Panc1 (cell line): ENCODE measurements around the gene RANBP1. TPM values are rescaled to one million over a fixed set of nuclear protein-coding genes. Genes with fewer than 3 reads are reported as not detected.
"Not testable (repeated sequence)": the region's sequence is repeated elsewhere in the genome, so short reads cannot be mapped to it uniquely, and the experiment has no call there.

Source experiments
- ATAC-seq: fragments of 200-7000 bp; cut with Tn5 transposase; 2 replicates; pipeline ENCODE4 v1.9.1; 2020; ENCODE audit warnings: mild to moderate bottlenecking, moderate library complexity
- Bru-seq: library from RNA; stranded (reverse); fragments of 400-500 nt; gene quantifications from one replicate; lab custom pipeline; 2021; lab: Mats Ljungman, UMichigan
- BruChase-seq, 2 experiments: library from RNA; stranded (reverse); fragments of 400-500 nt; gene quantifications; one replicate each; lab custom pipeline; 2021; lab: Mats Ljungman, UMichigan
- BruUV-seq: library from RNA; stranded (reverse); fragments of 400-500 nt; replicated peaks from 2 replicates; lab custom pipeline; 2021; lab: Mats Ljungman, UMichigan
- CTCF ChIA-PET: fragments of 300-600 bp; sonication (Branson Sonifier 250); formaldehyde crosslinking; loops from one replicate; lab custom pipeline; 2022; ENCODE audit warnings: antibody characterized with exemption; lab: Charles Lee
- POLR2A ChIA-PET: fragments of 300-600 bp; sonication (Branson Sonifier 250); formaldehyde crosslinking; loops from one replicate; lab custom pipeline; 2022; ENCODE audit warnings: antibody characterized with exemption; lab: Charles Lee
- DNase-seq: peaks from one replicate; pipeline ENCODE4 v3.0.0-alpha.2; 2010; ENCODE audit warnings: low read depth, low spot score
- H3K27ac ChIP-seq: 2 replicates; pipeline ENCODE4 v1.5.1; 2011; ENCODE audit warnings: mild to moderate bottlenecking, low read length, inconsistent platforms
- H3K27me3 ChIP-seq: fragments of 200-500 bp; sonication (Bioruptor generic); 2 replicates; pipeline ENCODE4 v1.6.0; 2014; ENCODE audit warnings: low read length, inconsistent platforms; ENCODE audit not compliant: control insufficient read depth, insufficient read depth
- H3K36me3 ChIP-seq: fragments of 200-500 bp; sonication (Bioruptor generic); 2 replicates; pipeline ENCODE4 v1.5.1; 2014; ENCODE audit warnings: inconsistent platforms, mild to moderate bottlenecking, low read length, moderate library complexity; ENCODE audit not compliant: control insufficient read depth, insufficient read depth
- H3K4me1 ChIP-seq: 2 replicates; pipeline ENCODE4 v1.5.1; 2011; ENCODE audit warnings: inconsistent platforms, mild to moderate bottlenecking, low read length, moderate library complexity; ENCODE audit not compliant: control insufficient read depth, insufficient read depth
- H3K4me3 ChIP-seq, 2 experiments: 2 replicates each; pipeline ENCODE4 v1.5.1; 2011 to 2012; ENCODE audit warnings: low read depth in 2 of 2, low read length in 2 of 2, mild to moderate bottlenecking in 2 of 2, inconsistent platforms in 1 of 2, moderate library complexity in 1 of 2
- H3K9me3 ChIP-seq: fragments of 200-500 bp; sonication (Bioruptor generic); 2 replicates; pipeline ENCODE4 v1.5.1; 2014; ENCODE audit warnings: low read depth, mild to moderate bottlenecking, inconsistent platforms, low read length, moderate library complexity; ENCODE audit not compliant: control insufficient read depth, insufficient read depth
- POLR2AphosphoS5 ChIP-seq: IDR thresholded peaks from 2 replicates; pipeline ENCODE4 v1.6.1; 2012; ENCODE audit warnings: mild to moderate bottlenecking, low read depth, low read length, moderate library complexity
- SIN3A ChIP-seq: IDR thresholded peaks from 2 replicates; pipeline ENCODE4 v1.6.1; 2012; ENCODE audit warnings: low read depth, mild to moderate bottlenecking, low read length, moderate library complexity, borderline replicate concordance; ENCODE audit not compliant: insufficient read depth
- TCF7L2 ChIP-seq: IDR thresholded peaks from 2 replicates; pipeline ENCODE4 v1.6.1; 2011; ENCODE audit warnings: mild to moderate bottlenecking, low read depth, low read length, inconsistent platforms
- in situ Hi-C: cut with HindIII; loops from 2 replicates; pipeline ENCODE4 v1.10.0; 2016; ENCODE audit warnings: low sequenced_read_pairs, low pct_unique_long_range_greater_than_20kb
- intact Hi-C: fragments of 100-400 bp; cut with micrococcal nuclease; formaldehyde crosslinking; loops from one replicate; pipeline ENCODE4 v1.10.0; 2022; ENCODE audit not compliant: unreplicated experiment
- long read RNA-seq: library from polyadenylated mRNA; unstranded; transcript quantifications from one replicate; pipeline ENCODE4 v2.0.0, GENCODE V29; 2021; ENCODE audit not compliant: unreplicated experiment
- polyA plus RNA-seq: library from polyadenylated mRNA; unstranded; fragments of >200 nt; gene quantifications from one replicate; pipeline ENCODE4 v1.2.1, GENCODE V29; 2012; ENCODE audit warnings: missing spikeins; ENCODE audit not compliant: insufficient read length
- total RNA-seq: library from RNA; stranded (reverse); gene quantifications from one replicate; pipeline ENCODE4 v1.2.1, GENCODE V29; 2021; ENCODE audit not compliant: unreplicated experiment
- TF ChIP-seq, protein P1 (sequence below): fragments of 450-650 bp; IDR thresholded peaks from 2 replicates; pipeline ENCODE4 v1.5.1; 2017; ENCODE audit warnings: mild to moderate bottlenecking
- TF ChIP-seq, protein P2 (sequence below), 2 experiments: IDR thresholded peaks; 2 replicates each; pipeline ENCODE4 v1.6.1; 2011 to 2012; ENCODE audit warnings: low read depth in 2 of 2, control low read depth in 1 of 2, low read length in 1 of 2, mild to moderate bottlenecking in 1 of 2, moderate library complexity in 1 of 2; ENCODE audit not compliant: insufficient read depth in 1 of 2

The RANBP1 gene
- total RNA-seq (232 TPM), Bru-seq, nascent RNA (percentile 81 among the genes with signal in this experiment), BruChase-seq, experiment 1, labeled RNA remaining after a 2-hour chase (percentile 92 among the genes with signal in this experiment), BruChase-seq, experiment 2, labeled RNA remaining after a 6-hour chase (percentile 93 among the genes with signal in this experiment)
- polyA plus RNA-seq: 266 TPM
- long read RNA-seq, transcript RANBP1-202 (6 exons, 1,132 nt): minor isoform, 124 of 348 reads
- long read RNA-seq, transcript RANBP1-201 (6 exons, 837 nt): major isoform, 186 of 348 reads
- long read RNA-seq, partial matches to known transcripts: 22 of 348 reads
- long read RNA-seq, other reads (novel, unspliced or antisense): 13 of 348 reads

DNA sequence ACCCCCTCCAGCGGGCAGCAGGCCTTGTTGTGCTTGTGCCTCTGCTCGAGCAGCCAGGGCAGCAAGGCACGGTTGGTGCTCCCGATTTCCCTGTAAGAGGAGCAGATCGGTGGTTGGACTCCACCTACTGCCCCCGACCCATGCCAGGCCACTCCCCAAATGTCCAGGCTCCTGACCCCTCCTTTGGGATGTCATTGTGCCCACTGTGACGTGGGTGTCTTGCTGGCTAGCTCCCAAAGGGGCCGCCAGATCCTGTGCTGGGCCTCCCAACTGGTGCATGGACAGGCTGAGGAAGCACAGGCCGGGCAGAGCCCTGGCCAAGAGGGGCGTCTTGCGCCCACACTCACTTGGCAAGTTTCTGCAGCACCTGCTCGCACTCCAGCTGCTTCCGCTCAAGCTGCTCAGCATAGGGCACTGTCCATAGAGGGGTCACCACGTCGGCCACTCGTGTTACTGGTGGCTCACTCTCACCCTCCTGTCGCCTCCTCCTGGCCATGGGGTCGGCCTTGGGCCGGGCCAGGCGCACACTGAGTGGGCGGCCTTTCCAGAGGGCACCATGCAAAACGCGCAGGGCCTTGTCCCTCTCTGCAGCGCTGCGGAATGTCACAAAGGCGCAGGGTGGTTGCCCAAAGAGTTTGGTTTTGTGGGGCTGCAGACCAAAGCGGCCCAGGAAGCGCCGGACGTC, at the start of gene RANBP1:
RANBP1 (plus strand) TSS at position 414 of the 685 bp plus-strand sequence; CDS start at position 495, 81 bp downstream.
- in situ Hi-C loops: no loop called here
- POLR2A ChIA-PET: no interaction called here
- no TSS peak for BruUV-seq

DNA sequence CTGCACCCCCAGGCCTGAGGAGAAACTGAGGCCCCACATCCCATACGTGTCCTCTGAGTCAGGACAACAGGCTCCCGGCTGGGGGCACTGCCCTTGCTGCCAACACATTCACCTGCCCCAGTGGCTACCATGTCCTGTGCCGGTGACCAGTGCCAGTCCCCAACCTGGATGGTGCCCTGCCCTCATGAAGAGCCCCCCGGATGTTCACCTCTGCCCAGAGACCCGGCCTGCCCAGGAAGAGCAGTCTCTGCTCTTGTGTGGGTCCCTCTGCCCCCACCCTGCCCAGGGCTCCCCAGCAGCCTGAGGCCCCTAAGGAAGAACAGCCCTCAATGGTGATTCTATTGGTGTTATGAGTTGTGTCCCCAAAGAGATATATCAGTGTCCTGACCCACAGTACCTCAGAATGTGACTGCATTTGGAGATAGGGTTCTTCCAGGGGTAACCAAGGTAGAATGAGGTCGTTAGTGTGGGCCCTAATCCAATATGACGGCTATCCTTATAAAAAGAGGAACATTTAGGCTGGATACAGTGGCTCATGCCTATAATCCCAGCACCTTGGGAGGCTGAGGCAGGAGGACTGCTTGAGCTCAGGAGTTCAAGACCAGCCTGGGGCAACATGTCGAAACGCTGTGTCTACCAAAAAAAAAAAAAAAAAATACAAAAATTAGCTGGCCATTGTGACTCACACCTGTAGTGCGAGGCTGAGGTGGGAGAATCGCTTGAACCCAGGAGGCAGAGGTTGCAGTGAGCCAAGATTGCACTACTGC, 49.1 kb upstream of the RANBP1 start:
- H3K9me3 ChIP-seq: no peaks in the 10 kb centered on the region
- no TSS peak for BruUV-seq
- H3K4me1 ChIP-seq: no peaks in the 10 kb centered on the region
- intact Hi-C loops: no loop called here
- ATAC-seq (no peak), DNase-seq (no peak)
- in situ Hi-C loops: no loop called here
- no peak overlapping the region for H3K4me3 ChIP-seq
- H3K36me3 ChIP-seq: no peaks in the 10 kb centered on the region
- TF ChIP-seq SIN3A: no peak
- TF ChIP-seq, protein P1, sequence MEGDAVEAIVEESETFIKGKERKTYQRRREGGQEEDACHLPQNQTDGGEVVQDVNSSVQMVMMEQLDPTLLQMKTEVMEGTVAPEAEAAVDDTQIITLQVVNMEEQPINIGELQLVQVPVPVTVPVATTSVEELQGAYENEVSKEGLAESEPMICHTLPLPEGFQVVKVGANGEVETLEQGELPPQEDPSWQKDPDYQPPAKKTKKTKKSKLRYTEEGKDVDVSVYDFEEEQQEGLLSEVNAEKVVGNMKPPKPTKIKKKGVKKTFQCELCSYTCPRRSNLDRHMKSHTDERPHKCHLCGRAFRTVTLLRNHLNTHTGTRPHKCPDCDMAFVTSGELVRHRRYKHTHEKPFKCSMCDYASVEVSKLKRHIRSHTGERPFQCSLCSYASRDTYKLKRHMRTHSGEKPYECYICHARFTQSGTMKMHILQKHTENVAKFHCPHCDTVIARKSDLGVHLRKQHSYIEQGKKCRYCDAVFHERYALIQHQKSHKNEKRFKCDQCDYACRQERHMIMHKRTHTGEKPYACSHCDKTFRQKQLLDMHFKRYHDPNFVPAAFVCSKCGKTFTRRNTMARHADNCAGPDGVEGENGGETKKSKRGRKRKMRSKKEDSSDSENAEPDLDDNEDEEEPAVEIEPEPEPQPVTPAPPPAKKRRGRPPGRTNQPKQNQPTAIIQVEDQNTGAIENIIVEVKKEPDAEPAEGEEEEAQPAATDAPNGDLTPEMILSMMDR: no peak
- TF ChIP-seq, protein P2, sequence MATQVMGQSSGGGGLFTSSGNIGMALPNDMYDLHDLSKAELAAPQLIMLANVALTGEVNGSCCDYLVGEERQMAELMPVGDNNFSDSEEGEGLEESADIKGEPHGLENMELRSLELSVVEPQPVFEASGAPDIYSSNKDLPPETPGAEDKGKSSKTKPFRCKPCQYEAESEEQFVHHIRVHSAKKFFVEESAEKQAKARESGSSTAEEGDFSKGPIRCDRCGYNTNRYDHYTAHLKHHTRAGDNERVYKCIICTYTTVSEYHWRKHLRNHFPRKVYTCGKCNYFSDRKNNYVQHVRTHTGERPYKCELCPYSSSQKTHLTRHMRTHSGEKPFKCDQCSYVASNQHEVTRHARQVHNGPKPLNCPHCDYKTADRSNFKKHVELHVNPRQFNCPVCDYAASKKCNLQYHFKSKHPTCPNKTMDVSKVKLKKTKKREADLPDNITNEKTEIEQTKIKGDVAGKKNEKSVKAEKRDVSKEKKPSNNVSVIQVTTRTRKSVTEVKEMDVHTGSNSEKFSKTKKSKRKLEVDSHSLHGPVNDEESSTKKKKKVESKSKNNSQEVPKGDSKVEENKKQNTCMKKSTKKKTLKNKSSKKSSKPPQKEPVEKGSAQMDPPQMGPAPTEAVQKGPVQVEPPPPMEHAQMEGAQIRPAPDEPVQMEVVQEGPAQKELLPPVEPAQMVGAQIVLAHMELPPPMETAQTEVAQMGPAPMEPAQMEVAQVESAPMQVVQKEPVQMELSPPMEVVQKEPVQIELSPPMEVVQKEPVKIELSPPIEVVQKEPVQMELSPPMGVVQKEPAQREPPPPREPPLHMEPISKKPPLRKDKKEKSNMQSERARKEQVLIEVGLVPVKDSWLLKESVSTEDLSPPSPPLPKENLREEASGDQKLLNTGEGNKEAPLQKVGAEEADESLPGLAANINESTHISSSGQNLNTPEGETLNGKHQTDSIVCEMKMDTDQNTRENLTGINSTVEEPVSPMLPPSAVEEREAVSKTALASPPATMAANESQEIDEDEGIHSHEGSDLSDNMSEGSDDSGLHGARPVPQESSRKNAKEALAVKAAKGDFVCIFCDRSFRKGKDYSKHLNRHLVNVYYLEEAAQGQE (IDR thresholded peaks at IDR 0.05; ENCODE audit: insufficient read depth in 1 of 2, low read depth in 2 of 2, low read length in 1 of 2): no peak
- no peaks in the 10 kb centered on the region for H3K27me3 ChIP-seq
- ChIA-PET POLR2A (interaction anchor here (0.7 kb wide), 1 partner anchor 12 kb away, joined by 12 read pairs; no protein-coding TSS in a partner anchor), CTCF (interaction anchor here (0.6 kb wide), 1 partner anchor 655 kb away, joined by 3 read pairs; no protein-coding TSS in a partner anchor)
- no peak overlapping the region for H3K27ac ChIP-seq

More for the DNA sequence above, at the start of gene RANBP1:
- TF ChIP-seq, protein P2 (IDR thresholded peaks at IDR 0.05; ENCODE audit: insufficient read depth in 1 of 2, low read depth in 2 of 2, low read length in 1 of 2): no peak
- no peak for TF ChIP-seq TCF7L2
- TF ChIP-seq, protein P1: no peak
- TF ChIP-seq SIN3A: no peak
- no peak for TF ChIP-seq POLR2AphosphoS5
- Histone ChIP-seq H3K36me3 (peaks cover 17% of the 10 kb centered on the region), H3K27me3 (no peaks in the 10 kb centered on the region), H3K9me3 (no peaks in the 10 kb centered on the region), H3K4me1 (peaks cover 19% of the 10 kb centered on the region), H3K27ac (peak within 1 kb of the TSS; percentile 86), H3K4me3 (peak within 1 kb of the TSS; percentile 74 to 86)
- intact Hi-C loops: no loop called here
- DNase-seq: no peak
- CTCF ChIA-PET: no interaction called here
- no peak for ATAC-seq

DNA sequence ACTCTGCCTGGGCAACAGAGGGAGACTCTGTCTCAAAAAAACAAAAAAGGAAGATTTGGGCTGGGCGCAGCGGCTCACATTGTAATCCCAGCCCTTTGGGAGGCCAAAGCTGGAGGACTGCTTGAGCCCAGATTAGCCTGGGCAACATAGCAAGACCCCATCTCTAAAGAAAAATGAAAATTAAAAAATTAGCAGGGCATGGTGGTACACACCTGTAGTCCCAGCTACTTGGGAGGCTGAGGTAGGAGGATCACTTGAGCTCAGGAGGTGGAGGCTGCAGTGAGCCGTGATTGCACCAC, 48.6 kb upstream of the RANBP1 start:
- DNase-seq, H3K4me3 ChIP-seq, ATAC-seq, H3K27ac ChIP-seq, in situ Hi-C loops, BruUV-seq, H3K27me3 ChIP-seq, H3K4me1 ChIP-seq, intact Hi-C loops, H3K36me3 ChIP-seq, H3K9me3 ChIP-seq, POLR2A ChIA-PET: not testable (repeated sequence)
- CTCF ChIA-PET: interaction anchor here (0.6 kb wide), 2 partner anchors 27 to 53 kb away, joined by 4 to 6 read pairs; no protein-coding TSS in a partner anchor
